Pancreas (tissue), 10 donors: Measurements from ENCODE around the gene OR10Z1. TPM values are rescaled to one million over a fixed set of nuclear protein-coding genes. Genes with fewer than 3 reads are reported as not detected.

Experiments
- ATAC-seq, 4 donors: fragments of 200-7000 bp; cut with Tn5 transposase; one replicate each; pipeline versions ENCODE4 v1.8.0 to v1.9.1; 2020; ENCODE audit warnings: mild to moderate bottlenecking in 4 of 4, moderate library complexity in 4 of 4
- DNase-seq, 6 donors: peaks; one replicate each; pipeline ENCODE4 v3.0.0-alpha.2; 2020
- FAIRE-seq: peaks from 2 replicates; lab custom pipeline; 2012; peaks lifted over from hg19 to GRCh38; lab: Jason Lieb, UNC
- H3K27ac ChIP-seq, 4 donors: fragments of 200-600 bp; sonication (generic); 1 replicate in 3 of 4; 2 replicates in 1 of 4; pipeline versions ENCODE4 v1.5.0 to v1.8.0; 2020
- H3K27me3 ChIP-seq, 4 donors: fragments of 200-600 bp; one replicate each; pipeline ENCODE4 v1.8.0; 2021
- H3K36me3 ChIP-seq, 3 donors: fragments of 200-600 bp; sonication (generic) in 1 of 3; one replicate each; pipeline versions ENCODE4 v1.5.0 to v1.8.0; 2020 to 2021
- H3K4me1 ChIP-seq, 3 donors: fragments of 200-600 bp; one replicate each; pipeline ENCODE4 v1.8.0; 2021
- H3K4me3 ChIP-seq, 4 donors: fragments of 200-600 bp; sonication (generic) in 2 of 4; one replicate each; pipeline versions ENCODE4 v1.5.0 to v1.8.0; 2020 to 2021
- H3K9me3 ChIP-seq, 4 donors: fragments of 200-600 bp; one replicate each; pipeline ENCODE4 v1.8.0; 2021
- CTCF ChIP-seq, 4 donors: fragments of 200-600 bp; sonication (generic) in 3 of 4; IDR thresholded peaks; one replicate each; pipeline versions ENCODE4 v1.5.0 to v1.8.0; 2021; ENCODE audit warnings: antibody characterized with exemption in 4 of 4
- WGBS, 2 donors: extraction: QIAGEN DNeasy Blood & Tissue Kit; methylation state at CpG; one replicate each; pipeline ENCODE4 v1.1.7; 2013; 5-methylcytosine and 5-hydroxymethylcytosine counted together
- intact Hi-C, 3 donors: fragments of 100-400 bp; cut with DNase I; formaldehyde crosslinking; loops; one replicate each; pipeline versions ENCODE4 v1.11.1 to v1.14.2; 2022
- polyA plus RNA-seq, 2 donors: library from polyadenylated mRNA; stranded (reverse); fragments of 200-250 nt; gene quantifications; one replicate each; pipeline ENCODE4 v1.2.3, GENCODE V29; 2013
- total RNA-seq, 6 donors: library from RNA; stranded (reverse); fragmentation: NEBNext Ultra II Directional in 4 of 6; extraction: Animal tissue kit (Norgen Biotek cat#: 25700) in 4 of 6; gene quantifications; one replicate each; pipeline versions ENCODE4 v1.2.1 to v1.2.4, GENCODE V29; 2021 to 2023
- donor health status: healthy with polysubstance abuse.
- donor health status: DM: no; HTN: no; CAD: no; lungs with moderate emphysema.
- donor health status: DM: no; HTN: no; CAD: no.
- donor health status: control.
- donor health status: control.
- donor health status: Bipolar disorder and iron deficiency.
- donor health status: DM: yes; HTN: yes; CAD: no.
- donor health status: DM: no; HTN: no; CAD: no.
- donor health status: DM: no; HTN: no; CAD: no.
- donor health status: DM: yes; HTN: yes; CAD: no.

OR10Z1 gene
- total and polyA plus RNA-seq, 8 donors, result not detected

GRCh38 chr1:158600735-158601134, 4.3 kb upstream of the OR10Z1 start:
- H3K27ac ChIP-seq, result no peak overlapping the region
- TF ChIP-seq CTCF (IDR thresholded peaks at IDR 0.05), result no peak
- H3K4me1 ChIP-seq, result no peaks in the 10 kb centered on the region
- intact Hi-C loops, result no loop called here
- H3K27me3 ChIP-seq, result no peaks in the 10 kb centered on the region
- H3K36me3 ChIP-seq, result no peaks in the 10 kb centered on the region
- FAIRE-seq (no peak), DNase-seq (no peak), ATAC-seq (no peak)
- 35 to 88% methylated on average over 2 of the region's 2 CpGs for WGBS, 2 donors
- no peak overlapping the region for H3K4me3 ChIP-seq
- peaks cover 0 to 6% (median 0%) of the 10 kb centered on the region in 4 donors for H3K9me3 ChIP-seq

GRCh38 chr1:158607296-158607695, 2.2 kb downstream of the OR10Z1 start:
- Histone ChIP-seq H3K4me3 (no peak overlapping the region), H3K9me3 (no peaks in the 10 kb centered on the region), H3K27ac (no peak overlapping the region), H3K36me3 (no peaks in the 10 kb centered on the region), H3K4me1 (no peaks in the 10 kb centered on the region), H3K27me3 (no peaks in the 10 kb centered on the region)
- DNase-seq, result no peak
- ATAC-seq, result no peak
- no peak for FAIRE-seq
- intact Hi-C loops, result no loop called here
- WGBS, 2 donors, result 20 to 43% methylated on average over 1 of the region's 1 CpG
- TF ChIP-seq CTCF (IDR thresholded peaks at IDR 0.05), result no peak

- DNase-seq (no peak), FAIRE-seq (no peak), ATAC-seq (no peak)
- 34 to 43% methylated on average over 3 of the region's 3 CpGs for WGBS, 2 donors
- H3K9me3 ChIP-seq, result no peaks in the 10 kb centered on the region
- no peak overlapping the region for H3K4me3 ChIP-seq
- H3K4me1 ChIP-seq, result no peaks in the 10 kb centered on the region
- no peak overlapping the region for H3K27ac ChIP-seq
- intact Hi-C loops, result no loop called here
- no peak for TF ChIP-seq CTCF (IDR thresholded peaks at IDR 0.05)
- no peaks in the 10 kb centered on the region for H3K27me3 ChIP-seq
- no peaks in the 10 kb centered on the region for H3K36me3 ChIP-seq
Measured at GRCh38 chr1:158611916-158612315, 6.8 kb downstream of the OR10Z1 start.

GRCh38 chr1:158613764-158614163, 8.7 kb downstream of the OR10Z1 start:
- no peaks in the 10 kb centered on the region for H3K4me1 ChIP-seq
- ATAC-seq (no peak), DNase-seq (no peak), FAIRE-seq (no peak)
- H3K9me3 ChIP-seq, result no peaks in the 10 kb centered on the region
- no peaks in the 10 kb centered on the region for H3K36me3 ChIP-seq
- intact Hi-C loops, result no loop called here
- no peaks in the 10 kb centered on the region for H3K27me3 ChIP-seq
- H3K4me3 ChIP-seq, result no peak overlapping the region
- H3K27ac ChIP-seq, result no peak overlapping the region
- WGBS, 2 donors, result 58 to 73% methylated on average over 3 of the region's 3 CpGs
- no peak for TF ChIP-seq CTCF (IDR thresholded peaks at IDR 0.05)

GRCh38 chr1:158638146-158638545, 33.1 kb downstream of the OR10Z1 start:
- no peaks in the 10 kb centered on the region for H3K27me3 ChIP-seq
- intact Hi-C loops, result no loop called here
- H3K4me3 ChIP-seq, result no peak overlapping the region
- no peak overlapping the region for H3K27ac ChIP-seq
- no peaks in the 10 kb centered on the region for H3K36me3 ChIP-seq
- TF ChIP-seq CTCF (IDR thresholded peaks at IDR 0.05), result no peak
- no peak for DNase-seq
- H3K4me1 ChIP-seq, result no peaks in the 10 kb centered on the region
- no peak for ATAC-seq
- H3K9me3 ChIP-seq, result no peaks in the 10 kb centered on the region
- no peak for FAIRE-seq
- 72 to 74% methylated on average over 4 of the region's 4 CpGs for WGBS, 2 donors
